ENCODE measurements around the gene KIAA1143.

- TF ChIP-seq EZH2 (IDR thresholded peaks at IDR 0.05; ENCODE audit: low read depth, unreplicated experiment) (no peak), CTCF (conservative IDR thresholded peaks at IDR 0.05; ENCODE audit: low read depth in 2 of 2) (no peak), EZH2phosphoT487 (IDR thresholded peaks at IDR 0.05; ENCODE audit: unreplicated experiment) (no peak), ETS1 (IDR thresholded peaks at IDR 0.05) (no peak), POLR2AphosphoS5 (IDR thresholded peaks at IDR 0.05; ENCODE audit: low read depth) (no peak), REST (IDR thresholded peaks at IDR 0.05; ENCODE audit: unreplicated experiment) (no peak)
Measured at GRCh38 chr3:44734646-44735168, 26.7 kb downstream of the KIAA1143 start.
